ENCODE data around the gene SLC7A14.

SLC7A14 gene

DNA sequence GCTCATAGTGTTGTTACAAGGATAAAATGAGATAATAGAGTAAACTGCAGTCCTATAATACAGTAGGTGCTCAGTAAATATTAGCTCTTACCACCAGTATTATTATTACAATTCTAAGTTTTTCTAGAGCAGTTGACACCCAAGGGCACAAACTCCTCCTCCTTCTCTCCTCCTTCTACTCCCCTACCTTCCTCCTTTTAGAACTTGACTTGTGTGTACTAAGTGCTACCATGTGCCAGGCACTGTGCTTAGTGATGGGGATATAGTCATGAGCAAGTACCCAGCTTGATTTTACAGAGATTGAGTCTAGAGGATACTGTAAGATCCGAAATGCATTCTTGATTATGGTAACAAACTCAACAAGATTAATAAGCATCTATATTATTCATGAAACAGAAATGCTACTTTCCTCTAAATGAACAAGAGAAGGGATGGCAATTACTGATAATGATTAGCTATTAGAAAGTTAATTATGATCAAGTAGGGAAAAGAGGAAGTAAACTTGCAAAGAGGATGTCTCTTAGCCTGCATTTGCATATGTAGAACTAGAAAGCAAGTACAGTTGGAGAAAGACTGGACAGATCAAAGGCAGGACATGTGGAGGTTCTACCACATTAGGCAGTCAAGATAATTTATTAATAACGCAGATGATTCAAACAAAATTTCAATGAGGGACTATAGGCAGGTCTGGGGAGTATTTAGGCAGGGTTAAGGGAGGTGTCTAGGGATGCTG is 94.9 kb downstream of the SLC7A14 start:
- TF ChIP-seq CTCF (IDR thresholded peaks at IDR 0.05; ENCODE audit: insufficient read depth, low read depth, low read length, missing control alignments): no peak
- no peak for DNase-seq (ENCODE audit: low read depth)

DNA sequence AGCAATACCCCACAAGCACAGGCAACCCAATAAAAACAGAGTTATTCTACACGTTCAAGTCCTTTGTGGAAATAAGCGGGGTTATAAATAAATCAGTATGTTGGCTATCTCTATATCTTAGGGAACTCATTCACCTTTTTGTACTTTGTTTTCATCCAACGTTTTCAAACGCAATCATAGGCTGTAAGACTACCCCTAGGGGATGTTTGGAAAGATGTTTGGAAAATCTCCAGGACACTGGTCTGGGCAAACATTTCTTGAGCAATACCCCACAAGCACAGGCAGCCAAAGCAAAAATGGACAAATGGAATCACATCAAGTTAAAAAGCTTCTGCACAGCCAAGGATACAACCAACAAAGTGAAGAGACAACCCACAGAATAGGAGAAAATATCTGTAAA is 97.1 kb downstream of the SLC7A14 start:
- DNase-seq (ENCODE audit: low read depth): no peak
- no peak overlapping the region for H3K4me3 ChIP-seq (ENCODE audit: low read depth, low read length)
- no peak for TF ChIP-seq CTCF (IDR thresholded peaks at IDR 0.05; ENCODE audit: insufficient read depth, low read depth, low read length, missing control alignments)

More for the DNA sequence above, 94.9 kb downstream of the SLC7A14 start:
- H3K4me3 ChIP-seq (ENCODE audit: low read depth, low read length): no peak overlapping the region

DNA sequence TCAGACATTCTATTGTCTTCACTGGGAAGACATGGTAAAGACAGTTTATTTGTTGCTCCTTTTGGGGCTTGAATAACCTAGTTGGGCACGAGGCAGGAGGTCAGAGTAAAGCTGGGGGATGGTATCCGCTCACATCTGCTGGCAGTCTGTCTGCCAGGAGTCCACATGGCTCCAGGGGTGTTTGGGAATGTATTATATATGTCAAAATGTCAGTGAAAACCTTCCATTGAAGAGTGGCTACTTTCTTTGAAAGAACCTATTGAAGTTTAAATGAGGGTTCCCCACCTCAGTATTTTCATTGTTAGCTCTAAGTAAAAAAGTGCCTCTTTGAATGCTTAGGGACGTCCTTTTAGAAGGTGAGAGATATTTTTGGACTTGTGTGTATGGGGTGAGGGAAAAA is 98.8 kb downstream of the SLC7A14 start:
- no peak for DNase-seq (ENCODE audit: low read depth)
- no peak for TF ChIP-seq CTCF (IDR thresholded peaks at IDR 0.05; ENCODE audit: insufficient read depth, low read depth, low read length, missing control alignments)
- H3K4me3 ChIP-seq (ENCODE audit: low read depth, low read length): no peak overlapping the region

- TF ChIP-seq CTCF (IDR thresholded peaks at IDR 0.05; ENCODE audit: insufficient read depth, low read depth, low read length, missing control alignments): no peak
- DNase-seq (ENCODE audit: low read depth): no peak
- no peak overlapping the region for H3K4me3 ChIP-seq (ENCODE audit: low read depth, low read length)
Measured at GRCh38 chr3:170486398-170486797, 99.5 kb downstream of the SLC7A14 start.

DNA sequence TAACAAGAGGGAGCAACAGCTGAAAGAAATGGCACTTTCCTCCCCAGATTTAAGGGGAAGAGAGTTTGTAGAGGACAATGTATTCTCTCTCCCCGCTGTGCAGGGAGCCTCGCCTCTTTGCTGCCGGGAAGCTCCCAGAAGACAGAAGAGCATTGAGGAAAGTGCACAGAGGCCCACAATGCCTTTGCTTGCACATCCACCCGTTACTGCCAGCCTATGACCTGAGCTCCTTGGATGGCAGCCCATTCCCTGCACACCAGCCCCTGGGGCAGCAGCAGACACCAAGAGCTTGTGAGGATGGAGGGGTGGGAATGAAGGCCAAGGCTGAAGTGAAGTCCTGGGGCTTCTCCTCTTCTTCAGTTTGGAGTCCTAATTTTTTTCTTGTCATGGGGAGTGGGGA is 100.2 kb downstream of the SLC7A14 start:
- H3K4me3 ChIP-seq (ENCODE audit: low read depth, low read length): no peak overlapping the region
- no peak for DNase-seq (ENCODE audit: low read depth)
- no peak for TF ChIP-seq CTCF (IDR thresholded peaks at IDR 0.05; ENCODE audit: insufficient read depth, low read depth, low read length, missing control alignments)

- no peak for DNase-seq (ENCODE audit: low read depth)
- no peak overlapping the region for H3K4me3 ChIP-seq (ENCODE audit: low read depth, low read length)
- TF ChIP-seq CTCF (IDR thresholded peaks at IDR 0.05; ENCODE audit: insufficient read depth, low read depth, low read length, missing control alignments): no peak
Measured at GRCh38 chr3:170485294-170485693, 100.6 kb downstream of the SLC7A14 start.

DNA sequence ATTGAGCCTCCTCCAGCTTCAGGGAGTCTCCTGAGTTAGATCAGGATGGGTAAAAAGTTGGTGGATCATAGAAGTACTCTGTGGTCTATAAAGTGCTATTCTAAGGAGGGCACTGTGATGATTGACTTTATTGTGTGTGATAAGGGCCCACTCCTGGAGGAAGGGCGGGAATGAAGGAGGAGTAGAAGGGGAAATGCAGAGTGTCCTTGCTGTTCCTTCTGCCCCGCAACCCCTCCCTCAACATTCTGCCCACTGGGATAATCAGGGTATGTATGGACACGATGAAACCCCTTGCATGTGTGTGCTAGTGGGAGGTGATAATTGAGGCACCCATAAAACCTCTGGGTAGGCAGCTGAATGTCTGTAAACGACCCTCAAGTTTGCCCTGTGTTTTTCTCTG is 101.0 kb downstream of the SLC7A14 start:
- DNase-seq (ENCODE audit: low read depth): no peak

More for the DNA sequence above, 101.0 kb downstream of the SLC7A14 start:
- TF ChIP-seq CTCF (IDR thresholded peaks at IDR 0.05; ENCODE audit: insufficient read depth, low read depth, low read length, missing control alignments): no peak
- H3K4me3 ChIP-seq (ENCODE audit: low read depth, low read length): no peak overlapping the region

All from GM12865 (cell line).